Uterus (tissue), 2 donors: ENCODE results near the gene ZNF516.

Experiments
- POLR2A ChIP-seq, 2 donors: fragments of 450-650 bp; IDR thresholded peaks; one replicate each; pipeline ENCODE4 v1.6.1; 2016; ENCODE audit warnings: antibody characterized with exemption in 2 of 2, mild to moderate bottlenecking in 1 of 2, moderate library complexity in 1 of 2
- TF ChIP-seq, protein P1 (sequence below), 4 experiments: fragments of 200-600 bp in 2 of 4; fragments of 450-650 bp in 2 of 4; sonication (generic) in 2 of 4; IDR thresholded peaks; one replicate each; pipeline ENCODE4 v1.5.1; 2016 to 2019; ENCODE audit warnings: antibody characterized with exemption in 4 of 4, mild to moderate bottlenecking in 2 of 4, moderate library complexity in 1 of 4

DNA sequence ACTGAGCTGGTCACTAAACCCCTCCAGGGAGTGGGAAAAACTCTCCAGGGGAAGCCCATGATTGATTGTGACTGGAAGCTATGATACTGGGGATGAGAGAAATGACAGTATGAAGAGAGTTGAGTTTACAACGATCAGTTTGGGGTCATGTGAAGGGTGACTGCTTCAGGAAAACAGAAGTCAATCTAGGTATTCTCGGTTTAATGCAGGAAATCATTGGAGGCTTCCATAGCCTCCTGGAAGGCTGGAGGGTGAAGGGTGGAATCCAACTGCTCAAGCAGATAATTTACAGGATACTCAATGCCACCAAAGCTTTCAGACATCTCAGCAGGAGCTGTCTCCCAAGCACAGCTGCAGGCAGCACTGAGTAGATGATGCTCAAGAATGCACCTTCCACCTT, 154.6 kb downstream of the ZNF516 start:
- TF ChIP-seq, protein P1, sequence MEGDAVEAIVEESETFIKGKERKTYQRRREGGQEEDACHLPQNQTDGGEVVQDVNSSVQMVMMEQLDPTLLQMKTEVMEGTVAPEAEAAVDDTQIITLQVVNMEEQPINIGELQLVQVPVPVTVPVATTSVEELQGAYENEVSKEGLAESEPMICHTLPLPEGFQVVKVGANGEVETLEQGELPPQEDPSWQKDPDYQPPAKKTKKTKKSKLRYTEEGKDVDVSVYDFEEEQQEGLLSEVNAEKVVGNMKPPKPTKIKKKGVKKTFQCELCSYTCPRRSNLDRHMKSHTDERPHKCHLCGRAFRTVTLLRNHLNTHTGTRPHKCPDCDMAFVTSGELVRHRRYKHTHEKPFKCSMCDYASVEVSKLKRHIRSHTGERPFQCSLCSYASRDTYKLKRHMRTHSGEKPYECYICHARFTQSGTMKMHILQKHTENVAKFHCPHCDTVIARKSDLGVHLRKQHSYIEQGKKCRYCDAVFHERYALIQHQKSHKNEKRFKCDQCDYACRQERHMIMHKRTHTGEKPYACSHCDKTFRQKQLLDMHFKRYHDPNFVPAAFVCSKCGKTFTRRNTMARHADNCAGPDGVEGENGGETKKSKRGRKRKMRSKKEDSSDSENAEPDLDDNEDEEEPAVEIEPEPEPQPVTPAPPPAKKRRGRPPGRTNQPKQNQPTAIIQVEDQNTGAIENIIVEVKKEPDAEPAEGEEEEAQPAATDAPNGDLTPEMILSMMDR (IDR thresholded peaks at IDR 0.05) = no peak
- TF ChIP-seq POLR2A (IDR thresholded peaks at IDR 0.05) = no peak
